H1 (cell line): ENCODE results near the gene CLTCL1. TPM values are rescaled to one million over a fixed set of nuclear protein-coding genes. Genes with fewer than 3 reads are reported as not detected.

Experiments used
- CTCF ChIA-PET: fragments of 300-600 bp; sonication (Branson Sonifier 250); formaldehyde crosslinking; loops from one replicate; lab custom pipeline; 2021; ENCODE audit not compliant: partially characterized antibody; lab: Charles Lee
- POLR2A ChIA-PET: fragments of 300-600 bp; sonication (Branson Sonifier 250); formaldehyde crosslinking; loops from one replicate; lab custom pipeline; 2021; ENCODE audit warnings: inconsistent platforms; ENCODE audit not compliant: partially characterized antibody; lab: Charles Lee
- DNase-seq, 2 experiments: peaks; one replicate each; pipeline versions ENCODE4 v3.0.0 to v3.0.0-alpha.2; 2010 to 2022; ENCODE audit warnings: low spot score in 2 of 2, low read depth in 1 of 2, mixed read lengths in 1 of 2
- FAIRE-seq: peaks from 2 replicates; lab custom pipeline; 2011; peaks lifted over from hg19 to GRCh38; lab: Jason Lieb, UNC
- H2AFZ ChIP-seq: 2 replicates; pipeline ENCODE4 v1.8.1; 2012; ENCODE audit warnings: low read length, inconsistent platforms
- H2AK5ac ChIP-seq: 2 replicates; pipeline ENCODE4 v1.6.1; 2013; ENCODE audit warnings: low read depth, low read length
- H2BK120ac ChIP-seq: replicated peaks from 2 replicates; pipeline ENCODE3; 2013; ENCODE audit warnings: low read depth, low read length, inconsistent platforms
- H2BK12ac ChIP-seq: 2 replicates; pipeline ENCODE4 v1.6.1; 2013; ENCODE audit warnings: low read depth, low read length
- H2BK15ac ChIP-seq: 2 replicates; pipeline ENCODE4 v1.6.1; 2013; ENCODE audit warnings: low read length
- H2BK20ac ChIP-seq: 2 replicates; pipeline ENCODE4 v1.6.1; 2013; ENCODE audit warnings: low read length
- H2BK5ac ChIP-seq: 2 replicates; pipeline ENCODE4 v1.6.1; 2013; ENCODE audit warnings: low read depth, low read length
- H3K14ac ChIP-seq: 2 replicates; pipeline ENCODE4 v1.6.1; 2013; ENCODE audit warnings: inconsistent platforms; ENCODE audit not compliant: insufficient read length
- H3K18ac ChIP-seq: 2 replicates; pipeline ENCODE4 v1.6.1; 2013; ENCODE audit warnings: low read length; ENCODE audit errors: extremely low read depth
- H3K23ac ChIP-seq: 2 replicates; pipeline ENCODE4 v1.6.1; 2013; ENCODE audit warnings: inconsistent platforms; ENCODE audit not compliant: insufficient read length
- H3K23me2 ChIP-seq: 2 replicates; pipeline ENCODE4 v1.6.1; 2013; ENCODE audit warnings: low read depth, low read length
- H3K27ac ChIP-seq: 2 replicates; pipeline ENCODE4 v1.6.1; 2011; ENCODE audit warnings: low read depth, low read length, inconsistent platforms
- H3K27me3 ChIP-seq, 4 experiments: replicated peaks in 1 of 4; 1 replicate in 1 of 4; 2 replicates in 3 of 4; pipeline versions ENCODE4 v1.6.1 to v1.8.1; 2011 to 2013; ENCODE audit warnings: low read length in 3 of 4, mild to moderate bottlenecking in 3 of 4, inconsistent platforms in 2 of 4, mixed read lengths in 2 of 4, moderate library complexity in 1 of 4; ENCODE audit not compliant: control insufficient read depth in 3 of 4, insufficient read depth in 3 of 4; ENCODE audit errors: extremely low read depth in 1 of 4
- H3K36me3 ChIP-seq, 4 experiments: 2 replicates each; pipeline versions ENCODE4 v1.6.1 to v1.8.1; 2011 to 2013; ENCODE audit warnings: mild to moderate bottlenecking in 4 of 4, low read length in 3 of 4, moderate library complexity in 2 of 4, control low read depth in 1 of 4, inconsistent platforms in 1 of 4; ENCODE audit not compliant: insufficient read depth in 4 of 4, control insufficient read depth in 2 of 4
- H3K4ac ChIP-seq: replicated peaks from 2 replicates; pipeline ENCODE3; 2013; ENCODE audit warnings: low read length, low read depth, mixed read lengths, inconsistent platforms; ENCODE audit not compliant: insufficient read length
- H3K4me1 ChIP-seq, 4 experiments: replicated peaks in 1 of 4; 1 replicate in 1 of 4; 2 replicates in 3 of 4; pipeline versions ENCODE4 v1.6.1 to v1.8.1; 2011 to 2013; ENCODE audit warnings: low read length in 3 of 4, inconsistent platforms in 2 of 4, mixed read lengths in 1 of 4; ENCODE audit not compliant: insufficient read depth in 4 of 4, control insufficient read depth in 3 of 4
- H3K4me2 ChIP-seq, 2 experiments: 2 replicates each; pipeline versions ENCODE4 v1.6.1 to v1.8.1; 2011 to 2013; ENCODE audit warnings: low read depth in 2 of 2, low read length in 2 of 2, control low read depth in 1 of 2, inconsistent platforms in 1 of 2, mild to moderate bottlenecking in 1 of 2; ENCODE audit not compliant: insufficient read depth in 1 of 2
- H3K4me3 ChIP-seq, 4 experiments: fragments of 200-600, 300-600 bp in 1 of 4; sonication (generic), shearing (Covaris generic), sonication (Bioruptor Twin) in 1 of 4; 2 replicates each; pipeline versions ENCODE4 v1.5.1 to v1.8.1; 2011 to 2016; ENCODE audit warnings: low read length in 4 of 4, low read depth in 3 of 4, control low read depth in 2 of 4, inconsistent platforms in 2 of 4, mild to moderate bottlenecking in 2 of 4, mixed read lengths in 1 of 4, moderate library complexity in 1 of 4; ENCODE audit not compliant: insufficient read depth in 2 of 4; ENCODE audit errors: extremely low read depth in 1 of 4
- H3K56ac ChIP-seq: replicated peaks from 2 replicates; pipeline ENCODE3; 2013; ENCODE audit warnings: low read depth, mild to moderate bottlenecking, mixed read lengths, low read length, inconsistent platforms; ENCODE audit not compliant: insufficient read length
- H3K79me1 ChIP-seq: 2 replicates; pipeline ENCODE4 v1.6.1; 2013; ENCODE audit warnings: low read depth, low read length, control low read depth
- H3K79me2 ChIP-seq, 2 experiments: 2 replicates each; pipeline versions ENCODE4 v1.6.1 to v1.8.1; 2012 to 2013; ENCODE audit warnings: low read length in 2 of 2, mild to moderate bottlenecking in 2 of 2, inconsistent platforms in 1 of 2; ENCODE audit not compliant: insufficient read depth in 2 of 2, control insufficient read depth in 1 of 2
- H3K9ac ChIP-seq, 4 experiments: replicated peaks in 1 of 4; 1 replicate in 1 of 4; 2 replicates in 3 of 4; pipeline versions ENCODE4 v1.6.1 to v1.8.1; 2011 to 2013; ENCODE audit warnings: low read depth in 3 of 4, low read length in 3 of 4, control low read depth in 2 of 4, mild to moderate bottlenecking in 2 of 4, moderate library complexity in 2 of 4, inconsistent platforms in 1 of 4; ENCODE audit errors: extremely low read depth in 1 of 4
- H3K9me3 ChIP-seq, 2 experiments: 2 replicates each; pipeline versions ENCODE4 v1.6.1 to v1.8.1; 2012 to 2013; ENCODE audit warnings: mild to moderate bottlenecking in 2 of 2, moderate library complexity in 2 of 2, control low read depth in 1 of 2, inconsistent platforms in 1 of 2, low read depth in 1 of 2, low read length in 1 of 2, mixed read lengths in 1 of 2; ENCODE audit not compliant: insufficient read depth in 2 of 2
- H4K20me1 ChIP-seq, 2 experiments: replicated peaks in 1 of 2; 2 replicates each; pipeline versions ENCODE3 to v1.8.1; 2011 to 2013; ENCODE audit warnings: inconsistent platforms in 2 of 2, low read length in 2 of 2, mild to moderate bottlenecking in 1 of 2; ENCODE audit not compliant: insufficient read depth in 2 of 2, control insufficient read depth in 1 of 2
- H4K5ac ChIP-seq: 2 replicates; pipeline ENCODE4 v1.6.1; 2013; ENCODE audit warnings: low read length, low read depth, mixed read lengths, inconsistent platforms; ENCODE audit not compliant: insufficient read length
- H4K8ac ChIP-seq: 2 replicates; pipeline ENCODE4 v1.8.0; 2013; ENCODE audit warnings: mild to moderate bottlenecking, moderate library complexity, low read length, inconsistent platforms; ENCODE audit not compliant: insufficient read depth; ENCODE audit errors: extremely low read depth
- H4K91ac ChIP-seq: replicated peaks from 2 replicates; pipeline ENCODE3; 2013; ENCODE audit warnings: low read length, mixed read lengths, inconsistent platforms; ENCODE audit not compliant: insufficient read length
- POLR2AphosphoS5 ChIP-seq: IDR thresholded peaks from 2 replicates; pipeline ENCODE4 v1.6.1; 2011; ENCODE audit warnings: low read depth, low read length
- TAF1 ChIP-seq: IDR thresholded peaks from 2 replicates; pipeline ENCODE4 v1.6.1; 2011; ENCODE audit warnings: mild to moderate bottlenecking, low read depth, low read length
- USF2 ChIP-seq: IDR thresholded peaks from 2 replicates; pipeline ENCODE4 v1.6.1; 2011; ENCODE audit warnings: low read length, improper control_type of control experiment
- WGBS, 2 experiments: shearing (Covaris generic) in 1 of 2; methylation state at CpG; one replicate each; pipeline versions ENCODE4 v1.1.6 to v1.1.7; 2013 to 2015; ENCODE audit warnings: low lambda C conversion rate in 2 of 2, mixed read lengths in 2 of 2, inconsistent platforms in 1 of 2, low coverage in 1 of 2, missing lambda C conversion rate in 1 of 2; ENCODE audit not compliant: insufficient replicate concordance in 2 of 2, insufficient coverage in 1 of 2, insufficient read length in 1 of 2; ENCODE audit errors: extremely low coverage in 1 of 2, missing lambda C conversion rate in 1 of 2; 5-methylcytosine and 5-hydroxymethylcytosine counted together
- polyA plus RNA-seq, 7 experiments: library from polyadenylated mRNA; depleted of rRNA in 3 of 7; stranded (reverse) in 5 of 7; unstranded in 2 of 7; fragments of >200 nt in 5 of 7; fragments of 200-250 nt in 2 of 7; gene quantifications; 1 replicate in 5 of 7; 2 replicates in 1 of 7; 4 replicates in 1 of 7; pipeline versions ENCODE4 v1.2.1 to v1.2.3, GENCODE V29; 2011 to 2013; ENCODE audit warnings: missing spikeins in 2 of 7, mixed read lengths in 2 of 7
- total RNA-seq: library from RNA; stranded (reverse); fragmentation: NEBNext Ultra II Directional; extraction: Animal tissue kit (Norgen Biotek cat#: 25700); gene quantifications from 2 replicates; pipeline ENCODE4 v1.2.1, GENCODE V29; 2021

Gene CLTCL1
- total and polyA plus RNA-seq, 2 of the 8 experiments (the other 6 are each of a cell fraction or from before 2014, with no cell fraction given): 12.4 to 17.0 TPM

GRCh38 chr22:19173047-19174035 lies 118.2 kb downstream of the CLTCL1 start:
- DNase-seq: no peak
- Histone ChIP-seq H4K91ac (no peak overlapping the region), H3K14ac (no peak overlapping the region), H3K4me1 (peaks cover 0 to 50% (median 36%) of the 10 kb centered on the region in 4 experiments; a peak in 6 of 7 replicates), H3K9ac (peak overlapping the region in 2 of 4 experiments; percentile 17 to 96; a peak in 3 of 7 replicates), H2BK5ac (0 out of 2 replicates have a peak overlapping the region, but pooled peaks have one; percentile 90), H3K27me3 (peaks cover 18 to 28% (median 25%) of the 10 kb centered on the region in 4 experiments), H2AK5ac (0 out of 2 replicates have a peak overlapping the region, but pooled peaks have one; percentile 69), H2BK12ac (no peak overlapping the region; the same call in 1 of the 2 replicates), H3K23ac (no peak overlapping the region), H4K8ac (peak overlapping the region; percentile 76; the same call in 1 of the 2 replicates), H3K9me3 (no peaks in the 10 kb centered on the region), H3K4me2 (peak overlapping the region; percentile 95 to 99), H3K79me2 (peaks cover 5 to 31% of the 10 kb centered on the region in 2 experiments; a peak in 3 of 4 replicates), H2BK120ac (no peak overlapping the region), H4K20me1 (peaks cover 4 to 32% of the 10 kb centered on the region in 2 experiments), H3K36me3 (peaks cover 0 to 9% (median 0%) of the 10 kb centered on the region in 4 experiments; a peak in 2 of 8 replicates), H2BK15ac (no peak overlapping the region), H3K18ac (no peak overlapping the region), H3K4me3 (peak overlapping the region in 3 of 4 experiments; percentile 96 to 98 (median 98); a peak in 6 of 8 replicates), H4K5ac (no peak overlapping the region), H2AFZ (no peak overlapping the region), H2BK20ac (no peak overlapping the region), H3K27ac (no peak overlapping the region), H3K79me1 (peaks cover 18% of the 10 kb centered on the region), H3K23me2 (peaks cover 13% of the 10 kb centered on the region), H3K56ac (no peak overlapping the region), H3K4ac (no peak overlapping the region)
- no peak for FAIRE-seq
- ChIA-PET POLR2A (interaction anchor here (1.0 to 2.2 kb wide), 7 partner anchors 10 to 208 kb away, joined by 3 to 15 read pairs (median 4); partner anchors contain the start of gene DGCR2), CTCF (interaction anchor here (0.7 to 3.7 kb wide), 2 partner anchors 9 to 28 kb away, joined by 3 to 28 read pairs; partner anchors contain the start of gene ESS2)
- 87% methylated on average over 18 of the region's 19 CpGs; no CpG with 5 or more reads in 1 of the 2 experiments for whole genome bisulfite sequencing, 2 experiments
- TF ChIP-seq USF2 (no peak), TAF1 (no peak), POLR2AphosphoS5 (peak; percentile 51; the same call in 1 of the 2 replicates)
